DMS153 (cell line): ENCODE results near the gene HCN2.
A peak's percentile ranks its signal among the peaks of the same experiment; 100 is the strongest.

ENCODE experiments used
- DNase-seq: peaks from one replicate; lab custom pipeline; 2025; lab: John Stamatoyannopoulos, UW

Gene HCN2

GRCh38 chr19:589693-590395 lies at the start of gene HCN2:
Gene HCN2, plus strand, starts transcription at chr19:589881. Its CDS starts 65 bp downstream, at chr19:589946.
- DNase-seq = no peak

- no peak for DNase-seq
Measured at GRCh38 chr19:540867-541637, 48.6 kb upstream of the HCN2 start.

- no peak for DNase-seq
Measured at GRCh38 chr19:541699-542098, 48.0 kb upstream of the HCN2 start.

GRCh38 chr19:542173-542866 lies 47.4 kb upstream of the HCN2 start:
- DNase-seq = no peak

- no peak for DNase-seq
Measured at GRCh38 chr19:543910-544608, 45.6 kb upstream of the HCN2 start, which contains the start of gene GZMM. Gene GZMM, plus strand, starts transcription at chr19:544053. Its CDS starts 19 bp downstream, at chr19:544072.

- no peak for DNase-seq
Measured at GRCh38 chr19:547117-547516, 42.6 kb upstream of the HCN2 start.

GRCh38 chr19:547836-548720 lies 41.6 kb upstream of the HCN2 start:
- DNase-seq = no peak

GRCh38 chr19:548886-549830 lies 40.5 kb upstream of the HCN2 start:
- no peak for DNase-seq

- DNase-seq = no peak
Measured at GRCh38 chr19:554817-555216, 34.9 kb upstream of the HCN2 start.

- no peak for DNase-seq
Measured at GRCh38 chr19:555474-555808, 34.2 kb upstream of the HCN2 start.

- no peak for DNase-seq
Measured at GRCh38 chr19:556611-557382, 32.9 kb upstream of the HCN2 start.

- no peak for DNase-seq
Measured at GRCh38 chr19:558770-559439, 30.8 kb upstream of the HCN2 start.

GRCh38 chr19:560121-560520 lies 29.6 kb upstream of the HCN2 start:
- DNase-seq = no peak

- no peak for DNase-seq
Measured at GRCh38 chr19:566403-566802, 23.3 kb upstream of the HCN2 start.

- no peak for DNase-seq
Measured at GRCh38 chr19:566844-567243, 22.8 kb upstream of the HCN2 start.

GRCh38 chr19:567296-567900 lies 22.3 kb upstream of the HCN2 start:
- no peak for DNase-seq

- no peak for DNase-seq
Measured at GRCh38 chr19:570251-570686, 19.4 kb upstream of the HCN2 start.

GRCh38 chr19:570937-571565 lies 18.6 kb upstream of the HCN2 start:
- peak; percentile 57 for DNase-seq
